ENCODE measurements around the gene EYS. TPM values are rescaled to one million over a fixed set of nuclear protein-coding genes. Genes with fewer than 3 reads are reported as not detected.
"Not testable (repeated sequence)": the region's sequence is repeated elsewhere in the genome, so short reads cannot be mapped to it uniquely, and the experiment has no call there.

Gene EYS
- total RNA-seq, 5 donors from 2014 or later (not counting 1 experiment from before 2014, with no cell fraction given): not detected

DNA sequence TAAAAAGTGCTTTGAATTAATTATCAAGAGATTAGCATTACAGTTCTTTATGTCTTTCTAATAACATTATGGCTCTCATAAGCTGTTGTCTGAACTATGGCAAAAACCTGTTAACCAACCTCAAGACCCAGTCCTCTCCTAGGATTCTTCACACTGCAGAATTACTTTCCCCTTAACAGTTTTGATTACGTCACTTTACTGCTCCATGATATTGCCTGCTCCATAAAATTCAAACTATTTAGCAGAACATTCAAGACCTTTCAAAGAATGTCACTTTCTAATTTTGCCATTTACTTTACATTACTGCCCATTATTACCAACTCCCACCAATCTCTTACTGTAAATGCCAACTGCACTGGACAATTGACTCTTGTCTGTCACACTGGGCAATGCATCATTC is 1227.9 kb downstream of the EYS start:
- no peak for DNase-seq
- no peak overlapping the region for H3K27ac Mint-ChIP-seq
- H3K36me3 Mint-ChIP-seq: no peaks in the 10 kb centered on the region
- 100% methylated on average over 1 of the region's 1 CpG for WGBS (ENCODE audit: insufficient coverage)
- H3K4me1 Mint-ChIP-seq: no peaks in the 10 kb centered on the region
- no peak overlapping the region for H3K4me3 ChIP-seq (ENCODE audit: control insufficient read depth in 1 of 2, extremely low read depth in 1 of 2, low read length in 1 of 2)
- H3K27ac ChIP-seq (ENCODE audit: low read length): no peak overlapping the region
- no peak overlapping the region for H3K4me3 Mint-ChIP-seq
- no peaks in the 10 kb centered on the region for H3K4me1 ChIP-seq (ENCODE audit: control insufficient read depth in 1 of 2, extremely low read depth in 1 of 2, insufficient read depth in 2 of 2, low read length in 2 of 2)
- H3K27me3 ChIP-seq (replicated peaks in 1 of 2; ENCODE audit: control insufficient read depth in 2 of 2, extremely low read depth in 1 of 2, insufficient read depth in 2 of 2, low read length in 1 of 2): no peaks in the 10 kb centered on the region
- ATAC-seq (replicated peaks in 1 of 4): no peak
- no peaks in the 10 kb centered on the region for H3K36me3 ChIP-seq (ENCODE audit: control insufficient read depth in 2 of 2, extremely low read depth in 1 of 2, insufficient read depth in 1 of 2, low read length in 1 of 2)
- no peaks in the 10 kb centered on the region for H3K27me3 Mint-ChIP-seq
- H3K9me3 Mint-ChIP-seq: peaks cover 8 to 18% (median 17%) of the 10 kb centered on the region in 3 donors
- no peaks in the 10 kb centered on the region for H3K9me3 ChIP-seq
- ChIA-PET POLR2A (no interaction called here), CTCF (no interaction called here)

DNA sequence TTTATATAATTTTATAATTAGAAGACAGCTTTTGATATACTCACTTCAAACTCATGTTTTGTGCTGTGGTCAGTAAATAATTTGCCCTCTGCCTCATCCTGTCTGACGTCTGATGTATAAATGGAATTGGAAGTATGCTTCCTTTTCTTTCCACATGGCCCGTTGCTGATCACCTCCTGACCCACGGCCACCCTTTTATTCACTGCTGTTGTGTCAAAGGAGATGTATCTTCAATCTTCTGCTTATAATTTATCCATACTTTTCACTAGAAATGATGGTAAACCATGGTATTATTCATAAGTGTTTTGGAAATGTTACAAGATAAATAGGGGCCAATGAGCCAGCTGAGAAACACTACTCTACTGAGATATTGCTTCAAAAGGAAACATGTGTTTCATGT is 1229.6 kb downstream of the EYS start:
- DNase-seq: no peak
- Mint-ChIP-seq H3K4me3 (no peak overlapping the region), H3K27ac (no peak overlapping the region), H3K27me3 (no peaks in the 10 kb centered on the region), H3K9me3 (peaks cover 0 to 12% (median 5%) of the 10 kb centered on the region in 3 donors), H3K36me3 (no peaks in the 10 kb centered on the region), H3K4me1 (no peaks in the 10 kb centered on the region)
- no peak for ATAC-seq (replicated peaks in 1 of 4)
- Histone ChIP-seq H3K4me3 (ENCODE audit: control insufficient read depth in 1 of 2, extremely low read depth in 1 of 2, low read length in 1 of 2) (no peak overlapping the region), H3K27ac (ENCODE audit: low read length) (no peak overlapping the region), H3K9me3 (no peaks in the 10 kb centered on the region), H3K36me3 (ENCODE audit: control insufficient read depth in 2 of 2, extremely low read depth in 1 of 2, insufficient read depth in 1 of 2, low read length in 1 of 2) (no peaks in the 10 kb centered on the region), H3K27me3 (replicated peaks in 1 of 2; ENCODE audit: control insufficient read depth in 2 of 2, extremely low read depth in 1 of 2, insufficient read depth in 2 of 2, low read length in 1 of 2) (no peaks in the 10 kb centered on the region), H3K4me1 (ENCODE audit: control insufficient read depth in 1 of 2, extremely low read depth in 1 of 2, insufficient read depth in 2 of 2, low read length in 2 of 2) (no peaks in the 10 kb centered on the region)
- POLR2A ChIA-PET: no interaction called here
- no CpG with 5 or more reads among the region's 3 CpGs for WGBS (ENCODE audit: insufficient coverage)
- CTCF ChIA-PET: no interaction called here

DNA sequence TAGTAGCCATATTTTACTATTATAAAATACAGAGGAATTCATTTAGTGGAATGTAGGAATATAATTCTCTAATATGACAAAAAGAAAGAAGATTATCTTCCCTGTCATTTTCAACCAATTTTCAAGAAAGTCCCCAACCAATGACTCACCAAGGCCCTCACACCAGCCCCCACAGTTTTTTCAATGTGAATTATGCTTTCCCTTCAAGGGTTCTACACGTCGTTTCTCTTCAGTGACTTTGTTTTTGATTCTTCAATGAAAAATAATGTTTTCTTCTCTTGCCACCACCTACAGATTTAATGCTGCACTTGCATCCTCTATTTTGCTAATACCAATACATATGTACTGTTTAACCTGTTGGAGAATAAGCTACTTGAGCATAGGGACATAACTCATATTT is 1230.1 kb downstream of the EYS start:
- no peak overlapping the region for H3K4me3 ChIP-seq (ENCODE audit: control insufficient read depth in 1 of 2, extremely low read depth in 1 of 2, low read length in 1 of 2)
- no peaks in the 10 kb centered on the region for H3K4me1 ChIP-seq (ENCODE audit: control insufficient read depth in 1 of 2, extremely low read depth in 1 of 2, insufficient read depth in 2 of 2, low read length in 2 of 2)
- no peaks in the 10 kb centered on the region for H3K36me3 ChIP-seq (ENCODE audit: control insufficient read depth in 2 of 2, extremely low read depth in 1 of 2, insufficient read depth in 1 of 2, low read length in 1 of 2)
- H3K27ac ChIP-seq (ENCODE audit: low read length): no peak overlapping the region
- Mint-ChIP-seq H3K4me3 (no peak overlapping the region), H3K36me3 (no peaks in the 10 kb centered on the region), H3K27ac (no peak overlapping the region), H3K27me3 (no peaks in the 10 kb centered on the region), H3K9me3 (peaks cover 0 to 12% (median 2%) of the 10 kb centered on the region in 3 donors), H3K4me1 (no peaks in the 10 kb centered on the region)
- DNase-seq (no peak), ATAC-seq (replicated peaks in 1 of 4) (no peak)
- H3K27me3 ChIP-seq (replicated peaks in 1 of 2; ENCODE audit: control insufficient read depth in 2 of 2, extremely low read depth in 1 of 2, insufficient read depth in 2 of 2, low read length in 1 of 2): no peaks in the 10 kb centered on the region
- H3K9me3 ChIP-seq: no peaks in the 10 kb centered on the region
- WGBS (ENCODE audit: insufficient coverage): no CpG with 5 or more reads among the region's 2 CpGs
- CTCF ChIA-PET: no interaction called here
- POLR2A ChIA-PET: no interaction called here

DNA sequence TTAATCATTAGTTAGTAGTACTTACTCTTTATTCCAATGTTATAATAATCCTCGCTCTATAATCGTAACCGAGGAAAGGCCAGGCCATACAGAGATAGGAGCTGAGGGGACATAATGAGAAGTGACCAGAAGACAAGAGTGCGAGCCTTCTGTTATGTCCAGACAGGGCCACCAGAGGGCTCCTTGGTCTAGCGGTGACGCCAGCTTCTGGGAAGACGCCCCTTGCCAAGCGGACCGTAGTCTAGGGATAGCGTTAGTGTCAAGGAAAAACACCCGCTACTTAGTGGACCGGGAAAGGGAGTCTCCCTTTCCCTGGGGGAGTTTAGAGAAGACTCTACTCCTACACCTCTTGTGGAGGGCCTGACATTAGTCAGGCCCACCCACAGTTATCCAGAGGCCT is 1237.6 kb downstream of the EYS start:
- CTCF ChIA-PET; ATAC-seq (replicated peaks in 1 of 4); POLR2A ChIA-PET; H3K27ac ChIP-seq (ENCODE audit: low read length); H3K4me3 ChIP-seq (ENCODE audit: control insufficient read depth in 1 of 2, extremely low read depth in 1 of 2, low read length in 1 of 2); H3K4me1 Mint-ChIP-seq; H3K27ac Mint-ChIP-seq; H3K9me3 ChIP-seq; H3K4me1 ChIP-seq (ENCODE audit: control insufficient read depth in 1 of 2, extremely low read depth in 1 of 2, insufficient read depth in 2 of 2, low read length in 2 of 2); H3K4me3 Mint-ChIP-seq; H3K36me3 ChIP-seq (ENCODE audit: control insufficient read depth in 2 of 2, extremely low read depth in 1 of 2, insufficient read depth in 1 of 2, low read length in 1 of 2); DNase-seq; H3K27me3 ChIP-seq (replicated peaks in 1 of 2; ENCODE audit: control insufficient read depth in 2 of 2, extremely low read depth in 1 of 2, insufficient read depth in 2 of 2, low read length in 1 of 2); H3K27me3 Mint-ChIP-seq; H3K36me3 Mint-ChIP-seq: not testable (repeated sequence)
- WGBS (ENCODE audit: insufficient coverage): 100% methylated on average over 4 of the region's 12 CpGs
- peaks cover 18 to 45% (median 26%) of the 10 kb centered on the region in 3 donors for H3K9me3 Mint-ChIP-seq

DNA sequence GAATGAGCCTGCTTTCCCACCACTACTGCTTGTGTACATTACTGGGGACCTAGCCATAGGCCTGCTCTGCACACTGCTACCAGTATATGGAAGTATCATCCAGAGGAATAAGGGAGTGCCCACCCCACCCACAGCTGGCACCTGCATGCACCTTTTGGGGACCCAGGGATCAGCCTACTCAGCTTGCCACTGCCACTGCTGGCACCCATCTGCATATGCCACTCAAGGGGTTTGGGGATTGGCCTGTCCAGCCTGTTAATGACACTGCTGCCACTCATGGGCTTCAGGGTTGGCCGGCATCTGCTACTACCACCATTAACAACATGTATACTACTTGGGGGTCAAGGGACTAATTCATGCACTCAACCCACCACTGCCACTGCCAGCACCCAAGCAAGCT is 1239.4 kb downstream of the EYS start:
- H3K4me1 ChIP-seq (ENCODE audit: control insufficient read depth in 1 of 2, extremely low read depth in 1 of 2, insufficient read depth in 2 of 2, low read length in 2 of 2): no peaks in the 10 kb centered on the region
- DNase-seq: no peak
- ChIA-PET CTCF (no interaction called here), POLR2A (no interaction called here)
- H3K27ac Mint-ChIP-seq: no peak overlapping the region
- no peak overlapping the region for H3K27ac ChIP-seq (ENCODE audit: low read length)
- no peak overlapping the region for H3K4me3 Mint-ChIP-seq
- no peaks in the 10 kb centered on the region for H3K9me3 ChIP-seq
- 88% methylated on average over 1 of the region's 1 CpG for WGBS (ENCODE audit: insufficient coverage)
- no peaks in the 10 kb centered on the region for H3K36me3 ChIP-seq (ENCODE audit: control insufficient read depth in 2 of 2, extremely low read depth in 1 of 2, insufficient read depth in 1 of 2, low read length in 1 of 2)
- no peak overlapping the region for H3K4me3 ChIP-seq (ENCODE audit: control insufficient read depth in 1 of 2, extremely low read depth in 1 of 2, low read length in 1 of 2)
- H3K4me1 Mint-ChIP-seq: no peaks in the 10 kb centered on the region
- H3K27me3 ChIP-seq (replicated peaks in 1 of 2; ENCODE audit: control insufficient read depth in 2 of 2, extremely low read depth in 1 of 2, insufficient read depth in 2 of 2, low read length in 1 of 2): no peaks in the 10 kb centered on the region
- no peaks in the 10 kb centered on the region for H3K36me3 Mint-ChIP-seq
- ATAC-seq (replicated peaks in 1 of 4): no peak
- H3K27me3 Mint-ChIP-seq: no peaks in the 10 kb centered on the region
- peaks cover 18 to 53% (median 26%) of the 10 kb centered on the region in 3 donors for H3K9me3 Mint-ChIP-seq

DNA sequence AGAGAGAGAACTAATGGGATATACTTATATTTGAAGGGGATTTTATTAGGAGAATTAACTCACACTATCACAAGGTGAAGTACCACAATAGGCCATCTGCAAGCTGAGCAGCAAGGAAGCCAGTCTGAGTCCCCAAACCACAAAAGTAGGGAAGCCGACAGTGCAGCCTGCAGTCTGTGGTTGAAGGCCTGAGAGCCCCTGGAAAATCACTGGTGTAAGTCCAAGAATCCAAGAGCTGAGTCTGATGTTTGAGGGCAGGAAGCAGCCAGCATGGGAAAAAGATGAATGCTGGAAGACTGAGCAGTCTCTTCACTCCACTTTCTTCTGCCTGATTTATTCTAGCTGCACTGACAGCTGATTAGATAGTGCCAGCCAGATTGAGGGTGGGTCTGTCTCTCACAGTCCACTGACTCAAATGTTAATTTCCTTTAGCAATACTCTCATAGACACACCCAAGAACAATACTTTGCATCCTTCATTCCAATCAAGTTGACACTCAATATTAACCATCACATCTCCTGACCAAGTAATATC is 1247.5 kb downstream of the EYS start:
- H3K36me3 Mint-ChIP-seq: no peaks in the 10 kb centered on the region
- H3K9me3 ChIP-seq: no peaks in the 10 kb centered on the region
- 0% methylated on average over 1 of the region's 1 CpG for WGBS (ENCODE audit: insufficient coverage)

DNA sequence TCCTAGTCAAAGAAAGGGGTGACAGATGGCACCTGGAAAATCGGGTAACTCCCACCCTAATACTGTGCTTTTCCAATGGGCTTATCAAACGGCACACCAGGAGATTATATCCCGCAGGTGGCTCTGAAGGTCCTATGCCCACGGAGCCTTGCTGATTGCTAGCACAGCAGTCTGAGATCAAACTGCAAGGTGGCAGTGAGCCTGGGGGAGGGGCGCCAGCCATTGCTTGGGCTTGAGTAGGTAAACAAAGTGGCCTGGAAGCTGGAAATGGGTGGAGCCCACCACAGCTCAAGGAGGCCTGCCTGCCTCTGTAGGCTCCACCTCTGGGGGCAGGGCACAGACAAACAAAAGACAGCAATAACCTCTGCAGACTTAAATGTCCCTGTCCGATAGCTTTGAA is 1258.9 kb downstream of the EYS start:
- H3K4me1 ChIP-seq (ENCODE audit: control insufficient read depth in 1 of 2, extremely low read depth in 1 of 2, insufficient read depth in 2 of 2, low read length in 2 of 2); H3K27me3 ChIP-seq (replicated peaks in 1 of 2; ENCODE audit: control insufficient read depth in 2 of 2, extremely low read depth in 1 of 2, insufficient read depth in 2 of 2, low read length in 1 of 2); CTCF ChIA-PET; H3K9me3 ChIP-seq; H3K4me3 Mint-ChIP-seq; POLR2A ChIA-PET; H3K4me3 ChIP-seq (ENCODE audit: control insufficient read depth in 1 of 2, extremely low read depth in 1 of 2, low read length in 1 of 2); H3K36me3 Mint-ChIP-seq; ATAC-seq (replicated peaks in 1 of 4); H3K4me1 Mint-ChIP-seq; H3K27ac ChIP-seq (ENCODE audit: low read length); H3K36me3 ChIP-seq (ENCODE audit: control insufficient read depth in 2 of 2, extremely low read depth in 1 of 2, insufficient read depth in 1 of 2, low read length in 1 of 2); H3K27me3 Mint-ChIP-seq; DNase-seq; H3K27ac Mint-ChIP-seq: not testable (repeated sequence)
- 60% methylated on average over 1 of the region's 6 CpGs for WGBS (ENCODE audit: insufficient coverage)
- peaks cover 6 to 15% (median 14%) of the 10 kb centered on the region in 3 donors for H3K9me3 Mint-ChIP-seq

More for the DNA sequence above, 1247.5 kb downstream of the EYS start:
- no peak for ATAC-seq (replicated peaks in 1 of 4)
- no peak for DNase-seq
- no peaks in the 10 kb centered on the region for H3K27me3 Mint-ChIP-seq
- ChIA-PET CTCF (no interaction called here), POLR2A (no interaction called here)
- Histone ChIP-seq H3K36me3 (ENCODE audit: control insufficient read depth in 2 of 2, extremely low read depth in 1 of 2, insufficient read depth in 1 of 2, low read length in 1 of 2) (no peaks in the 10 kb centered on the region), H3K27me3 (replicated peaks in 1 of 2; ENCODE audit: control insufficient read depth in 2 of 2, extremely low read depth in 1 of 2, insufficient read depth in 2 of 2, low read length in 1 of 2) (no peaks in the 10 kb centered on the region), H3K4me1 (ENCODE audit: control insufficient read depth in 1 of 2, extremely low read depth in 1 of 2, insufficient read depth in 2 of 2, low read length in 2 of 2) (no peaks in the 10 kb centered on the region), H3K4me3 (ENCODE audit: control insufficient read depth in 1 of 2, extremely low read depth in 1 of 2, low read length in 1 of 2) (no peak overlapping the region), H3K27ac (ENCODE audit: low read length) (no peak overlapping the region)
- H3K4me3 Mint-ChIP-seq: no peak overlapping the region
- peaks cover 10 to 14% (median 13%) of the 10 kb centered on the region in 3 donors for H3K9me3 Mint-ChIP-seq
- H3K27ac Mint-ChIP-seq: no peak overlapping the region
- H3K4me1 Mint-ChIP-seq: no peaks in the 10 kb centered on the region
